ENCODE data around the gene RPRD2.

The RPRD2 gene

DNA sequence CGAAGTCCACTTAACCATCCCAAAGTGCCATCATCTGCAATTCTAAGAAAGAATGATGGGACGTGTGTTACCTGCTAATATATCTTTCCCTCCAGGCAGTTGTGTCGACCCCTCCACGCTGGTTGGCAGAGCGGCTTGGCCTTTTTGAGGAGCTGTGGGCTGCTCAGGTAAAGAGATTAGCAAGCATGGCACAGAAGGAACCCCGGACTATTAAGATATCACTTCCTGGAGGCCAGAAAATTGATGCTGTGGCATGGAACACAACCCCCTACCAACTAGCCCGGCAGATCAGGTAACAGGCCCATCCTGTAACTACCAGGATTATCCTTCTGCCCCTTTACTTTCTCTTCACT, 123.8 kb downstream of the RPRD2 start:
- TF ChIP-seq CTCF (IDR thresholded peaks at IDR 0.05; ENCODE audit: low read depth, low read length, missing control alignments) = no peak
- no peak for DNase-seq (ENCODE audit: low read depth)
- peak overlapping the region; percentile 91 for H3K4me3 ChIP-seq (ENCODE audit: low read depth, low read length)

- TF ChIP-seq CTCF (IDR thresholded peaks at IDR 0.05; ENCODE audit: low read depth, low read length, missing control alignments) = no peak
- H3K4me3 ChIP-seq (ENCODE audit: low read depth, low read length) = no peak overlapping the region
- no peak for DNase-seq (ENCODE audit: low read depth)
Measured at GRCh38 chr1:150493175-150493574, 129.2 kb downstream of the RPRD2 start.

DNA sequence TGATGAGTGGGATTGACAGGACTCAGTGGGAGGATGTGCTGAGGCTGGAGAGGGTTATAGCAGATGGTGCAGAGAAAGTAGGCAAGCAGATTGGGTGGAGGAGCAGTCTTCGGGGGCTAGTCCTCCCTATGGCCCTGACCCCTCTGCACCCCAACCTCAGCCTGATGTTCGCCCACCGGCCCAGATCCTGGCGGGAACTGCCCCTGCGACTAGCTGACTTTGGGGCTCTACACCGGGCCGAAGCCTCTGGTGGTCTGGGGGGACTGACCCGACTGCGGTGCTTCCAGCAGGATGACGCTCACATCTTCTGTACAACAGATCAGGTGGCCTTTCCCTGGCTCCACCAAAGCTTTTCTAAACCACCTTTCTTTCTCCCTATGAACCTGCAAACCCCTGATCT, 134.4 kb downstream of the RPRD2 start:
- no peak overlapping the region for H3K4me3 ChIP-seq (ENCODE audit: low read depth, low read length)
- TF ChIP-seq CTCF (IDR thresholded peaks at IDR 0.05; ENCODE audit: low read depth, low read length, missing control alignments) = no peak
- DNase-seq (ENCODE audit: low read depth) = no peak

DNA sequence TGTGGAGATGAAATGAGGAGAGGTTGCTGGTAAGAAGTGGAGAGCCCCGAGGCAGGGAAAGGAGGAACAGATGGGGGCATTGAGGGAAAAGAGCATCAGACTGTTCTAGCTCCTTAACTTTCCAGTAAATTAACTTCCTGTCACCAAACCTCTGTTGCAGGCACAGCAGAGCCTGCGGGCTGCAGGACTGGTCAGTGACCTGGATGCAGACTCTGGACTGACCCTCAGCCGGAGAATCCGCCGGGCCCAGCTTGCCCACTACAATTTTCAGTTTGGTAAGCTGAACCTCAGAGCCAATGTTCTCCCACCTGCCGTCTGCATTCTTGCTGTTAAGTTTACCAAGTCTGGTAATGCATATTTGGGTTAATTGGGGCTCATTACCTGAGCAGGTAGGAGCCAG, 141.5 kb downstream of the RPRD2 start:
- TF ChIP-seq CTCF (IDR thresholded peaks at IDR 0.05; ENCODE audit: low read depth, low read length, missing control alignments) = no peak
- H3K4me3 ChIP-seq (ENCODE audit: low read depth, low read length) = no peak overlapping the region
- no peak for DNase-seq (ENCODE audit: low read depth)

DNA sequence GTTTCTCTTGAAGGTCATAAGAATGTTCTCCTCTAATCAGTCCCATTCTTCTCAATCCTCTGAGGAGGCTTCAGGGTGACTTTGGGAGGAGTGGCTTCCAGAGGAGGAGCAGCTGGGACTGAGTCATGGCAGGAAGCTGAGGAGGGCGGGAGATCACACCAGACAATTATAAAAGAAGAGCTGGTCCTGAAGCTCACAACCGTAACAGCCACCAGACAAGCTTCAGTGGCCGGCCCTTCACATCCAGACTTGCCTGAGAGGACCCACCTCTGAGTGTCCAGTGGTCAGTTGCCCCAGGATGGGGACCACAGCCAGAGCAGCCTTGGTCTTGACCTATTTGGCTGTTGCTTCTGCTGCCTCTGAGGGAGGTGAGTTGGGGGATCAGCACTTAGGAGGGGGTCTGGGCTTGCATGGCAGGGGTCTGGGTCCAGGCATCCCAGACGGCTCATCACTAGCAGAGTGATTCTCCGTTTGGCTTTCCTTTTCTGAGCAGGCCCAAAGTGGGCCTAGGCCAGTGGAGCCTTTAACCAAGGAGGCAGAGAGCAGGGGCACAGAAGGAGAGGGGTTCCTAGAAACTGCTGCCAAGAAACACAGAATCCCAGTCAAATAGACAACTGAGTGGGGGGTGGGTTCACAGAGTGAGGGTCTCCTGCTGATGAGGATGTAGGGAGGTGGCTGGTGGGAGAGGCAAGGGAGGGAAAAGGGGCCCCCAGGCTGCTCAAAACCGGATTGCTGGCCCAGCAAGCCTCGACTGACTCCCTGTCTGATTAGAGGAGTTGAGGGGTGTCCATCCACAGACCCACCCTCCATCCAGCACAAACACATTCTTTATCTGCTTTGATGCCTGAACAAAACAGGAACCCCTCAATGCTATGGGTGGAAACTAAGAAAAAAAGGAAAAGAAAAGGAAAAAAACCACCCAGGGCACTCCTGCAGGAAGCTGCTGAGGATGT, 144.2 kb downstream of the RPRD2 start, which contains the start of gene ECM1:
Gene ECM1, plus strand, starts transcription at position 198 of the 953 bp plus-strand sequence. Its CDS starts 101 bp downstream, at position 299.
- DNase-seq (ENCODE audit: low read depth) = no peak
- no peak for TF ChIP-seq CTCF (IDR thresholded peaks at IDR 0.05; ENCODE audit: low read depth, low read length, missing control alignments)

DNA sequence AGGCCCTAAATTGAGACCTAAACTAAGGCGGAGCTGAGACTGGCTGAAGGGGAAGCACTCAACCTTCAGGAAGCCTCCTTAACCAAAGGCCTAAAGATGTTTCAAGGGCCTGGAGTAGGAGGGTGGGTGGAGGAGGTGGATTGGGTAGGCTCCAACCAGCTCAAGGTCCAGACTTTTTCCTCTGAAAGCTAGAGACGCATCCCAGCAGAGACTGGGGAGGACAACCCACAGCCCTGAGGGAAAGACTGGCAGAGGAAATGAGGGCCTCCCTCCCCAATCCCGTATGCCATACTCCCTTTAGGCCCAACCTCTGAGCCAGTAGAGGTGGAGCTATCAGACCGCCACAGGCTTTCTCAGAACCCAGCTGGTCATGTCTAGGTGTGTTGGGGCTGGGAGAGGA, 145.0 kb downstream of the RPRD2 start:
- no peak for DNase-seq (ENCODE audit: low read depth)
- no peak overlapping the region for H3K4me3 ChIP-seq (ENCODE audit: low read depth, low read length)
- no peak for TF ChIP-seq CTCF (IDR thresholded peaks at IDR 0.05; ENCODE audit: low read depth, low read length, missing control alignments)

More for the DNA sequence above, 144.2 kb downstream of the RPRD2 start, which contains the start of gene ECM1:
- no peak within 1 kb of the TSS for H3K4me3 ChIP-seq (ENCODE audit: low read depth, low read length)
